NCI-H460 (cell line): ENCODE results near the gene FUT6. TPM values are rescaled to one million over a fixed set of nuclear protein-coding genes. Genes with fewer than 3 reads are reported as not detected.
"Not testable (repeated sequence)": the region's sequence is repeated elsewhere in the genome, so short reads cannot be mapped to it uniquely, and the experiment has no call there.

Source experiments
- DNase-seq: peaks from one replicate; pipeline ENCODE4 v3.0.0-alpha.2; 2016; ENCODE audit warnings: low read depth; ENCODE audit errors: extremely low read depth
- polyA plus RNA-seq: library from polyadenylated mRNA; depleted of rRNA; stranded (reverse); fragments of >200 nt; gene quantifications from 2 replicates; pipeline ENCODE4 v1.2.3, GENCODE V29; 2014; cell fraction: nucleus; rRNA removed
- total RNA-seq: library from RNA; depleted of rRNA; stranded (reverse); fragments of >200 nt; shearing (Covaris generic); gene quantifications from 2 replicates; pipeline ENCODE4 v1.2.3, GENCODE V29; 2014; rRNA removed

Gene FUT6
- not detected in 2 replicates for total RNA-seq
- polyA plus RNA-seq = not detected in 2 replicates

- DNase-seq = no peak
Measured at GRCh38 chr19:5839065-5840017, at the start of gene FUT6. TSS of gene FUT6 (minus strand) at chr19:5839702. CDS start at chr19:5832567, 7,135 bp downstream.

- DNase-seq = not testable (repeated sequence)
Measured at GRCh38 chr19:5884065-5884811, 44.7 kb upstream of the FUT6 start.

GRCh38 chr19:5883157-5883873 is 43.8 kb upstream of the FUT6 start:
- DNase-seq = not testable (repeated sequence)

- DNase-seq = no peak
Measured at GRCh38 chr19:5882421-5882968, 43.0 kb upstream of the FUT6 start.

- DNase-seq = no peak
Measured at GRCh38 chr19:5881543-5882299, 42.2 kb upstream of the FUT6 start.

- DNase-seq = no peak
Measured at GRCh38 chr19:5880604-5881078, 41.1 kb upstream of the FUT6 start.

- DNase-seq = no peak
Measured at GRCh38 chr19:5880196-5880595, 40.7 kb upstream of the FUT6 start.

GRCh38 chr19:5877882-5878281 is 38.4 kb upstream of the FUT6 start:
- DNase-seq = no peak

- DNase-seq = no peak
Measured at GRCh38 chr19:5877427-5877826, 37.9 kb upstream of the FUT6 start.

GRCh38 chr19:5874496-5874895 is 35.0 kb upstream of the FUT6 start:
- not testable (repeated sequence) for DNase-seq

GRCh38 chr19:5873617-5874199 is 34.2 kb upstream of the FUT6 start:
- DNase-seq = no peak

- no peak for DNase-seq
Measured at GRCh38 chr19:5870986-5871394, 31.5 kb upstream of the FUT6 start.

- no peak for DNase-seq
Measured at GRCh38 chr19:5867201-5868136, 28.0 kb upstream of the FUT6 start.

- DNase-seq = no peak
Measured at GRCh38 chr19:5865772-5866171, 26.3 kb upstream of the FUT6 start.

GRCh38 chr19:5864725-5865486 is 25.4 kb upstream of the FUT6 start:
- DNase-seq = no peak

GRCh38 chr19:5864013-5864720 is 24.7 kb upstream of the FUT6 start:
- no peak for DNase-seq
